Epidermal melanocyte (primary cell): Measurements from ENCODE around the gene ANKRD9.

Experiments used
- DNase-seq: peaks from one replicate; pipeline ENCODE4 v3.0.0; 2011; ENCODE audit warnings: low spot score; ENCODE audit not compliant: insufficient read length

ANKRD9 gene

DNA sequence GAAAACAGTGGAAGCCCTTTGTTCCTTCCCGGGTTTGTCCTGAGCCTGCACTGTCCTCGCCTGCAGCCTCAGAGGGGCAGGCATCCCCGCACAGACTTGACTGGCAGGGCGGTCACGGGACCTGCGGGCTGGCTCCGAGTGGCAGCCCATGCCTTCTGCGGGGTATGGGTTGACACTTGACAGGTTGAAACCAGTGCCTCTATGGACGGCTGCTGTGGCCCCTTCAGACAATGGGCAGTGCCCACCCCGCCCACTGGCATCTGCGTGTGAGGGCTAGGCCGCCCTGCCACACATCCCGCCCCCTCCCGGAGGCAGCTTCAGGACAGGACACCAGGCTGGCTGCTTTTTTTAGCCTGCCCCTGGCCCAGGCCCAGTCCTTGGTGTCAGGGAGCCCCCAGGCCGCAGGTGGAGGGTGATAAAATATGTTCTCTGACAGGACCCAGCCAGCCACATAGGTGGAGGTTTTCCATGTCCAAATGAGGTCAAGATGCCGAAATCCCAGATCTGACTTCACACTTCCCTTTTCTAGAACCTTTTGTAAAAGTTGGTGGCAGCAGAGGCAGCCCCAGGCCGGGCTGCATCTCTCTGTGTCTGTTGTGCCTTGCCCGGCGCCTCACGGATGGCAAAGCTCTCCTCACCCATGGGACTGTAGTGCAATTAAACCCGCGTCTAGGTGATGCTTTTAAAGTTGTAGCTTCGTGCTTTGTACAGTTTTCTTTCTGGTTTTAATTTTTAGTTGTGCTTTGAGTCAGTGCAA lies 10.0 kb downstream of the ANKRD9 start:
- no peak for DNase-seq

DNA sequence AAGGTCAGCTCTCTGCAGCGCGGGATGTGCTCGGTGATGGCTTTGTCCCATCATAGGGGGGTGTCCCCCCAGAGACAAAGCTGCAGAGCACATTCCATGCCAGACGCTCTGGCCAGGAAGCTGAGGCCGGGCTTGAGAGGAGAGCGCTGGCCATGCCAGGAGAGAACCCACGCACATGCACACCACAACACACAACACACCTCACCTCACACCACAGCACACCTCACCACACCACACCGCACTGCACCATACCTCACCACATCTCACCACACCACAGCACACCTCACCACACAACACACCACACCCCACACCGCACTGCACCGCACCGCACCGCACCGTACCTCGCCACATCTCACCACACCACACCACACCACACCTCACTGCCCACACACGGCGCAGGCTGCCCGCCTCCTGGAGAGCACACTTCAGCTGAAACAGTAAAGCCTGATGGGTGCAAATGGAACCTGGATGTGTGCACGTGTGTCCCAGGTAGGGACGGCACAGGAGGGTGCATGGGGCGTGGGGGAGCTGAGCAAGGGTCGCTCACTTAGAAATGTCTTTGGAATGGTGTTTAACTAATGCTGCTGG lies 10.8 kb downstream of the ANKRD9 start:
- no peak for DNase-seq

DNA sequence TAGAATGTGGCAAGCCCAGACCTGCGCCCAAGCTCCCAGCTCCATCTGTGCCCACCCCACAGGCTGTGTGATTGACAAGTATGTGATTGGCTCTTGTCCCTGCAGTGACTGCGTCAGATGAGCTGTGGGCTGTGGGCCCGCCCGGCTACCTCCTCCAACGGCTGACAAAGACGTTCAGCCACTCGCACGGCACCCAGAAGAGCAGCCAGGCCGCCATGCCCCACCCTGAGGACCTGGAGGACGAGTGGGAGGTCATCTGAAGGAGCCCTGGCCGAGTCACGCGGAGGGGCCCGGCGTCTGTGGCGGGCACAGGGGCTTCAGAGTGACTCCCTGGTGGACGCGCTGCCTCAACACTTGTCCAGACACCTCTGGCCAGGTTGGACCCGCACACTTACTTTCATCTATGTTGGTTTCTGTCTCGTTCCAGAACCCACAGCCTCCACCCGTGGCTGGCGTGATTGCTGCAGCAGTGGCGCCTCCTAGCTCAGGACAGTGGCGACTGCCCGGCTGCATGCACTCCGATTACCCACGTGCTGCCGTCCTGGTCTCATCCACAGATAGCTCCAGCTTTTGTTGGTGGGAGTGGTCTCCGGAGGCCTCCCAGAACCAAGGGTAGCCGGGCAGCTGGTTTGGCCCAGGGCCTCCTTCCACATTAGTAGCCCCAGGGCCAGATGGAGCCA lies 11.4 kb downstream of the ANKRD9 start:
- DNase-seq = no peak

DNA sequence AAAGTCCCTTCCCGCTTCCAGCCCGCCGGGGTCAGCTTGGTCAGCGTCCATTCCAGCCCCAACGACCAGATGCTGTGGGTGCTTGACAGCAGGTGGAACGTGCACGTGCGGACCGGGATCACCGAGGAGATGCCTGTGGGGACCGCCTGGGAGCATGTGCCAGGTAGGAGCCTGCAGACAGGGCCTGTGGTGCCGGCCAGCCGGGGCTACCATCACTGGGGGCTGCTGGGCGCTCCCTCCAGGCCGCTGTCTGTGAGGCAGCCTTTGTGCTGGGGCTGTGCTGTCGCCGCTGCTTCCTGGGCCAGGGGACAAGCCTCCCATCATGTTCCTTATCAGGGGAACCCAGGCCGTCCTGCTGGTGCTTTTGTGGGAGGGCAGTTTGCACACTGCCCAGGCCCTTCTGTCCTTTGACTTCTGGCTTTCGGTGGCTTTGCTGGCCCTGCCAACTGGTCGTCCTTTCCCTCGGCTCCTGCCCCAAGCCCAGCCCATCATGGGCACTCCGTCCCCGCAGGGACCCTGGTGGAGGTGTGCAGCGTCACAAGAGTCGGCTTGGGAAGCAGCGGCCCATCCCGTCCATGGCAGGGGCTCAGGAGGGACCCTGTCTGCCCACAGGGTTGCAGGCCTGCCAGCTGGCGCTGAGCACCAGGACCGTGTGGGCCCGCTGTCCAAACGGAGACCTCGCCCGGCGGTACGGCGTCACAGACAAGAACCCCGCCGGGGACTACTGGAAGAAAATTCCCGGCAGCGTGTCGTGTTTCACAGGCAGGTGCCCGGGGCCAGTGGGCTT lies 12.4 kb downstream of the ANKRD9 start:
- DNase-seq = no peak

DNA sequence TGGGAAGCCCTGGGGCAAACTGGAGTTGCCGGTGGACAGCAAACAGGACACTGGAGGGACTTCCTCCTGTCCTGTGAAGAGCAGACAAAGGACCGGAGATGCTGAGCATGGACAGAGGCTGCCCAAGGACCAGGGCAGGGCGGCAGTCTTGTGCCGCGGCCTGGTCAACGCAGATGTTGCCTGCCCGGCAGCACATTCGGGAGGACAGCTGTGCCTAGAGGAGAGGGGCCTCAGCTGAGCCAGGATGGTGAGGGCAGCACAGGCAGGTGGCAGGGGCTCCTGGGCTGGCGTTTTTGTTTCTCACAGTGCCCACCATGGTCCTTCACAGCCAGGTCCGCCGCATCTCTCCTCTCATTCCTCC lies 13.3 kb downstream of the ANKRD9 start:
- DNase-seq = no peak

DNA sequence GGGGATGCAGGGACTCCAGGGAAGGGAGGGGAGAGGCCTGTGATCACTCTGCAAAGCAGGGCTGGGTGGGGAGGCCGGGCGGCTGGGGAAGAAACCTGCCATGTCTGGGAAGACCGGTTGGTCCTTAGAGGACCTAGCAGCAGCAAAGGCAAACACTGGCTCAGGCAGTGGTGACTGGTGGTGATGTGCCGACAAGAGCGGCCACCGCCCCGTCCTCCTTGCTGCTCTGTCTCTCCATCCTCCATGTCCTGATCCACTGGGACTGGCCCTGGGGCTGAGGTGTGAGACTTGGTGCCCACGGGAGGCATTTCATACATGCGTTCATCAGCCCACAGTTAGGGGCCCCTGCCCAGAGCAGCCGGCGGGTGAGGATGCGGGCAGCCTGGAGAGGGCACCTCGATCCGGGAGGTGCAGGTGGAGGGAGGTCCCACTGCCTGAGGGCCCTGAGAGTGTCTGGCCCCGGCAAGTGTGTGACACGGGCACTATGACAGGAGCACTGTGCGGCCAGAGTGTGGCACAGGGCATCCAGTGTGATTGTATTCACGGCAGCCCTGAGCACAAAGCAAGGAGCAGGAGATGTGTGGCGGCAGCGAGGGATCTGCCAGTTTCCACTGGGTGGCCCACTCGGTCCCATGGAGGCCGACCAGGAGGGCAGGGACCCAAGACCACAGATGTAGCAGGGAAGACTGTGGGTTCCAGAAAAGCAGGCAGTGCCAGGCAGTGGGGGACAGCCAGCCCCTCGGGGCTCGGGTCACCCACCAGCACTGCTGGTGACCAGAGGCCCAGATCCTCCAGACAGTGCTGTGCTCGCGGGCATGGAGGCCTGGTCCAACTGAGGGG lies 13.9 kb downstream of the ANKRD9 start:
- DNase-seq = no peak

DNA sequence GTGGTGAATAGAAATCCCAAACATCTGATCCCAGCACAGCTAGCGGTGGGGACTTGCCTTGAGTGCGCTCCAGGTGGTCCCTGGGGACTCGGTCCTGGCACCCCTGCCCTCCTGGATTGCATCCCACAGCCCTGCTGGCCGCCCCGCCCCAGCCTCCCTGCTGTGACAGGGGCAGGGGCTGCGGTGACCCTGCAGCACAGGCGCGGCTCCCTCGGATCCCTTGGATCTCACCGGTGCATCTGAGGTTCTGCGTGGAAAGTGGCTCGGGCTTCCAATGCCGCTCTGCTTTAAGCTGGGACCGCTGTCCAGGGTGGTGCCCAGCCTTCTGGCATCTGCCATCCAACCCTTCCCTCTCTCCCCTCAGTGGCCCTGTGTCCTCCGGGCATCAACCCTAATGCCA lies 16.0 kb downstream of the ANKRD9 start:
- DNase-seq = peak; percentile 8

DNA sequence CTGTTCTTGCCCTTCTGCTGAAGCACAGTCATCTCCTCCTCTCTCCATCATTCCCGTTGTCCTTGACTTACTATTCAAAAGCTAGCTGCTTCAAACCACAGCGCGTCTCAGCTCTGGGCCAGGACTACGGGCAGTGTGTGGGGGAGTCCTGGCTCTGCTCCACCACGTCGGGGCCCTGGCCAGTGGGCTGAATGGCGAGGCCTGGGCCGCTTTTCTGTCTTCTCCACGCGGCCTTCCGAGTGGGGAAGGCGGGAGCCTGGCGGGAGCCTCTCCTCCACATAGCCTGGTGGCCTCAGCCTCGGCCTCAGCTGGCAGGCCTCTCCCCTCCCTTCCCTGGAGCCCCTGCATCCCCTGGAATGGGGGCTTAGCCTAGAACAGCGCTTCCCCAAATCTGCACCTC lies 16.5 kb downstream of the ANKRD9 start:
- DNase-seq = peak; percentile 3

DNA sequence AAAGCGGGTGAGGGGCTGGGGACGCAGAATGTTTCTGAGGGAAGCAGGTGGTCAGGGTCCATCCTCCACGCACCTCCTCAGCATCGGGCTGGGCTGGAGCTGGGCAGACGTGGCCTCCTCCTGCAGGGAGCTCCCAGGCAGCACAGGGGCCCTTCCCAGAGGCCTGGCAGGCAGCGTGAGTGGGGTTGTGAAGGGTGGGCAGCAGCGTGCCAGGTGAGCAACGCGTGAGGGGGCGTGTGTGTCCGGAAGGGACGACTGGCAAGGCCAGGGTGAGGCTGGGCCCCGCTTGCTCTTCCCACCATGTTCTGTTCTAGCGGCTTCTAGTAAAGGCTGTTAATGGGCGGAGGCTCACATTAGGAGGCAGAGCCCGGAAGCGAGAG lies 17.1 kb downstream of the ANKRD9 start:
- no peak for DNase-seq

DNA sequence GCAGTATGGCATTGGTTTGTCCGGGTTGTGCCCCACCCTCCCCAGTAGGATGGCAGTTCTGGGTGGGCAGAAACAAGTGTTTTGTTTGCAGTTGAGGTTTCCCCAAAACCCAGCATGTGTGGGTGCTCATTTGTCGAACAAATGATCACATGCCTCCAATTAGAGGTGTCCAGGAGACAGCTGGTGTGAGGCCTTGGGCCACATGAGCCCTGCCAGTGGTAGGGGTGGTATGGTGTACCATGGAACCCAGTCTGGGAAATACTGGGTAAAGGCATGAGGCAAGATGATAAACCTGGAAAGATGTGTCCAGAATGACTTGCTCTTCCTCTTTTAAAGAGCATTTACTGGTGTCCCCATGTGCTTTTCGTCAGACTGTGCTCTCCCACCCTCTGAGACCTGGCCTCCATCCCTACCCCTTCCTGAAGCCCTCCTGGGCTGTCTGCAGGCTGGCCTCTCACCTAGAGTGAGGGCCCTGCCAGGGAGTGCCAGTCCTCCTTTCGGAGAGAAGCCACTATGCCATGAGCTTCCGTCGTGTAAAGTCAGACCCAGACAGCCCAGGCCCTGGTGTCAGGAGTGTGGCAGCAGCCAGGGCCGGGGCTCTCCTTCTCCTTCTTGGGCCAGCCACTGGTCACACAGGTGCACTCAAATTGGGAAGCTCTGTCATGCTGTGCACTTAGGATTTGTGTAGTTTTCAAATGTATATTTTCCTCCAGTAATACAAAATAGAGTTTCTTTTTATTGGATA lies 17.6 kb downstream of the ANKRD9 start:
- no peak for DNase-seq

DNA sequence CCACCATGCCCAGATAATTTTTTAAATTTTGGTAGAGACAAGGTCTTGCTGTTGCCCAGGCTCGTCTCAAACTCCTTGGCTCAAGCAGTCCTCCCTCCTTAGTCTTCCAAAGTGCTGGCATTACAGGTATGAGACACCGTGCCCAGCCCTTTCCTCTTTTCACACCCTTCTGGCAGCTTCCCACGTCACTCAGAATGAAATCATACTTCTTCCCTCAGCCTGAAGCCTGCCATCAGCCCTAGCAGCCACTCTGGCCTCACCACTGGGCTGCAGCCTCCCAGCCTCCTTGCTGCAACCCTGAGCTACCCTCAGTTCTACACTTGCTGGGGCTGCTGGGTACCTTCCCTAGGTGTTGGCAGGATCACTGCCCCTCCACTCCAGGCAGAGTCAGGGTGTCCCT lies 18.2 kb downstream of the ANKRD9 start:
- no peak for DNase-seq

DNA sequence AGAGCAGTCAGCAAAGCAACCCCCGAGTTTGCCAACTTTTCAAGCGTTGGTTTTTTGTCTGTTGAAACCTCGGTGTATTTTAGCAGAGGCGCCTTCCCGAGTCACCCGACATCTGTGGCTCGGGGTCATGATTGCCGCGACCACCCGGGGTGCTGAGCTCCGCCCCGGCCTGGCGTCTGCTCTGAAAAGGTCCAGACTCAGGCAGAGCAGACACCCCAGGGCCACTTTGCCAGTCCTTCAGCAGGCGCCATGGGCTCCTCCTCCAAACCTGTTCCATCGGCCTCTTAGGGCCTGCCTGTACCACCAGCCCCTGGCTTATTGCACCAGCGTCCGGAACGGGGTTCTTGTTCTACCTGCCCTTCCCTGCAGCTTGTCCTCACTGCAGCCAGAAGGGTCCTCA lies 19.1 kb downstream of the ANKRD9 start:
- no peak for DNase-seq

DNA sequence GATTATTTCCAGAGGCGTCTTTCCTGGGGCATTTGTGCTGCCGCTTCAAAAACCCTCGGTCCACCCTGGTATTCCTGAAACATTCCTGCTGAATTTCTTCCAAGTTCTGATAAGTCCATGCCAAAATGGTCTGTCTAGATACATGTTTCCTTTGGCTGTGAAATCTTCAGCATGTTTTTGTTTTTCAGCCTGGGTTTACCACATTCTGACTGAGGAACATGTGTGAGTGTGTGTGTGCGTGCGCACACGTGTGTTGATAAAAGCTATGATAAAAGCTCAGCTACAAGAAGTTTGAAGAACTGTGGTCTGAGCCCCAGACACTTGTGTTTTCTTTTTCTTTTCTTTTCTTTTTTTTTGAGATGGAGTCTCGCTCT lies 22.4 kb downstream of the ANKRD9 start:
- no peak for DNase-seq

DNA sequence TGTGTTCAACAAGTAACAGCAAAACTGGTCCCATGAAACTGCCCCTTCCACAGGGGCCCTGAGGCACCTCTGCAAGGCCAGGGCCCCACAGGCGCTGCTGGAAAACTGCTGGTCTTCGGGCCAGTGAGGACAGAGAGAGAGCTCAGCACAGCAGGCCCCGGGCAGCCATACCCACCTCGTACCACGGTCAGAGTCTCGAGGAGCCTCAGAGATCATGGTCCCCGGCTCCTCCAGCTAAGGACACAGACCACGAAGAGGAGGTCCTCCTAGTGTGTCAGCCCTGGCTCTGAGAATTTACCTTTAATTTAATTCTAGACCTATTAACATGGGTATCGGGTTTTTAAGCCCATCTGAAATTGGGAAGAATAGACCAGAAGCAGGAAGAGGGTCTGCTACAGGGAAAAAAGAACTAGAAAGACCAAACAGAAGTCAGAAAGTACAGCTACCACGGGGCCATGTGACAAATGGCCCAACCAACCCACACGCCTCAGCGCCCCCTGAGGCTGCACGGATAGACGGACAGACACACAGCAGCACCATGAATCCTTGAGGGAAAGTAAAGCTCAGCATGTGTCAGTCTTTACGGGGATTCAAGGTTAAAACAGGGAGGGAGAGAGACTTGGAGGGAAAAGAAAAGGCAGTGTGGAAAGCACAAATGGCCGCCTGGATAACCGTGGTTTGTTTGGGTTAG lies 22.9 kb downstream of the ANKRD9 start:
- no peak for DNase-seq

DNA sequence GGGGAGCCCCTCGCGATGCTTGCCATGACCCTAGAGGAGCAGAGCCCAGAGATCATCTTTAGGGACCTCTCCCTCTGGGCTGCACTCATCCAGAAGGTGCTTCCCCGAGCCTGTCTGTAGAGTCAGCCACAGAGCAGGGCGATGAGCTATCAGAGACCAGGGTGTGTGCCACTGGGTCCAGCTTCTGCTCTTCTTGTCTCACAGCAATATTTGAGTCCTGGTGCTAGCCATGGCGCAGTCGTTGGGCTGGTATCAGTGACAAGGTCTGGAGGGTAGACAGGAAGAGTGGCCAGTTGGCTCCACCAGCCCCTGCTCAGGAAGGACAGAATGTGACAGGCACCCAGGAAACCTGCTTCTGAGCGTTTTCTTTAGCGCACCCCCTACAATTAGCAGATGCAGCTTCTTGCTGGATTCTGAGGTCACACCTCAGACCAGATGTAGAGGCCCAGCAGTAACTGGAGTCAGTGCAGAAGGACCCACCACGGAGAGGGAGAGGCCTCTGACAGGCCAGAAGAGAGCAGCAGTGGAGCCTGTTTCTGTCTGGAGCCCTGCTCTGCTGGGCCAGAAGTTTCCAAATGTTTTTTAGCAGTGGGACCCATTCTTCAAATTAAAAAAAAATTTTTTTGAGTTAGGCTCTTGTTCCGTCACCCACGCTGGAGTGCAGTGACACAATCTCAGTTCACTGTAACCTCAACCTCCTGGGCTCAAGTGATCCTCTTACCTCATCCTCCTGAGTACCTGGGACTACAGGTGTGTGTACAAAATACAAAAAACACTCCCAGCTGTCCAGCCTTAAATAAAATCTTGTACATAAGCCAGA lies 23.7 kb downstream of the ANKRD9 start:
- no peak for DNase-seq

DNA sequence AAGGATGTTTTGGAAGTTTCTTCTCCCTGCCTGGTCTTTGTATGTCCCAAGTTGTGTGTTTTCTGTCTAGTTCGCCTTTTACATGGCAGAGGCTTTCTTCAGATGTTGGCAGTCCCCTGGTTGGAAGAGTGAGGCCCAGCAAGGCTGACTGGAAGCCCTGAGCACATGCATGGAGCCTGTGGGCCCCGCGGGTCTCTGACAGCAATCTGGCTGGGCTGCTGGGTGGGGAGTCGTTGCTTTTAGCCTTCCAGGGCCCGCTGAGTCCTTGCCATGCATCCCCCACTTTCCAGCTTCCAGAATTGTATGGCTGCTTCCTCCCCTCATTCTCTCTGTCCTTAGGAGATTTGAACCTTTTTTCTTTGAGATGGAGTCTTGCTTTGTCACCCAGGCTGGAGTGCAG lies 25.3 kb downstream of the ANKRD9 start:
- DNase-seq = no peak

DNA sequence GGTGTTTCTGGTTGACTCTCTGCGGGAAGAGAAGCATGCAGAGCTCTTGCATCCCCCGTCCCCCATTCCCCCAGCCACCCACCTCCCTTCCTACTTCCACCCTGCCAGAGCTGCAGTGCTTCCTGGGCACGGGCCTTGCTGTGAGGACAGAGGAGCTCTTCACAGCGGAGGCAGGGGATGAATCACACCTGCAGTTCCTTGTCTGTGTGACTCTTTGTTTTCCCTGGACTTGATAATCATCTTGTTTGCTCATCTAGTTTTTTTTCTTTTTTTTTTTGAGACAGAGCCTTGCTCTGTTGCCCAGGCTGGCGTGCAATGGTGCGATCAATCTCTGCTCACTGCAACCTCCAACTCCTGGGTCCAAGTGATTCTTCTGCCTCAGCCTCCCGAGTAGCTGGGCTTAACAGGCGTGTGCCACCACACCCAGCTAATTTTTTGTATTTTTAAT lies 27.8 kb downstream of the ANKRD9 start:
- no peak for DNase-seq

DNA sequence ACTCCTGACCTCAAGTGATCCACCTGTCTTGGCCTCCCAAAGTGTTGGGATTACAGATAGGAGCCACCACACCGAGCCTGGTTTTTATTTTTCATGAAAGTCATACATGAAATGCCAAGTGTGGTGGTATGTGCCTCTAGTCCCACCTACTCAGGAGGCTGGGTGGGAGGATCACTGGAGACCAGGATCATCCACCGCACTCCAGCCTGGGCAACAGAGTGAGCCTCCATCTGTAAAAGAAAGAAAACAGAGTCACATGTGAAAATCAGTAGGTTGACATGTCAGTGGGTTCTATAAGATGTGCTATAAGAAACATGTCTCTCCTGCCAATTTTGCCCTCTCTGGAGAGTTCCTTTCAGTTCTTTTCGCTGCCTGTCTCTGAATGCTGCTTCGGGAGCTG lies 28.2 kb downstream of the ANKRD9 start:
- DNase-seq = no peak

DNA sequence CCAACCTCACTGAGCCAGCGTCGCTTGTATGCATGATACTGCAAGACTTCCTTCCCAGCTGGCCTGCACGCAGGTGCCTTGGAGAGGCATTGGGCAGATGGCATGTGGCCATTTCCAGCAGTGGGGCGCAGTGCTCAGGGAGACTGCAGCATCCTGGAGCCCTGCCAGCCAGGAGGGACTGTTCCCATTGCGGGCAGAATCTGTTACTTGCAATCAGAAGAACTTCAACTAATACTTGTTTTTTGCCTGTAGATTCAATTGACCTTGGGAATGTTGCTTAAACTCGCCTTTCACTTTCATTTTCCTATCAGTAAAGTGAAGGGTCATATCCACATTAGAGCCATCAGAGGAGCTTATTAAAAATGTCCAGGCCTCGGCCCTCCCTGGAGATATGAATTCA lies 29.8 kb downstream of the ANKRD9 start:
- DNase-seq = no peak
